A549 treated with AZD9567 at 1 μM for 4 hours (cell line): ENCODE measurements around the gene CHADL. TPM values are rescaled to one million over a fixed set of nuclear protein-coding genes. Genes with fewer than 3 reads are reported as not detected.

Experiments used
- total RNA-seq: library from RNA; stranded (reverse); fragments of 200-300 nt; extraction: Qiagen RNA extraction; gene quantifications from 5 replicates; pipeline ENCODE4 v1.2.3, GENCODE V29; 2022; ENCODE audit not compliant: insufficient read depth

Gene CHADL, protein sequence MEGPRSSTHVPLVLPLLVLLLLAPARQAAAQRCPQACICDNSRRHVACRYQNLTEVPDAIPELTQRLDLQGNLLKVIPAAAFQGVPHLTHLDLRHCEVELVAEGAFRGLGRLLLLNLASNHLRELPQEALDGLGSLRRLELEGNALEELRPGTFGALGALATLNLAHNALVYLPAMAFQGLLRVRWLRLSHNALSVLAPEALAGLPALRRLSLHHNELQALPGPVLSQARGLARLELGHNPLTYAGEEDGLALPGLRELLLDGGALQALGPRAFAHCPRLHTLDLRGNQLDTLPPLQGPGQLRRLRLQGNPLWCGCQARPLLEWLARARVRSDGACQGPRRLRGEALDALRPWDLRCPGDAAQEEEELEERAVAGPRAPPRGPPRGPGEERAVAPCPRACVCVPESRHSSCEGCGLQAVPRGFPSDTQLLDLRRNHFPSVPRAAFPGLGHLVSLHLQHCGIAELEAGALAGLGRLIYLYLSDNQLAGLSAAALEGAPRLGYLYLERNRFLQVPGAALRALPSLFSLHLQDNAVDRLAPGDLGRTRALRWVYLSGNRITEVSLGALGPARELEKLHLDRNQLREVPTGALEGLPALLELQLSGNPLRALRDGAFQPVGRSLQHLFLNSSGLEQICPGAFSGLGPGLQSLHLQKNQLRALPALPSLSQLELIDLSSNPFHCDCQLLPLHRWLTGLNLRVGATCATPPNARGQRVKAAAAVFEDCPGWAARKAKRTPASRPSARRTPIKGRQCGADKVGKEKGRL
- not detected in 5 replicates for total RNA-seq

DNA sequence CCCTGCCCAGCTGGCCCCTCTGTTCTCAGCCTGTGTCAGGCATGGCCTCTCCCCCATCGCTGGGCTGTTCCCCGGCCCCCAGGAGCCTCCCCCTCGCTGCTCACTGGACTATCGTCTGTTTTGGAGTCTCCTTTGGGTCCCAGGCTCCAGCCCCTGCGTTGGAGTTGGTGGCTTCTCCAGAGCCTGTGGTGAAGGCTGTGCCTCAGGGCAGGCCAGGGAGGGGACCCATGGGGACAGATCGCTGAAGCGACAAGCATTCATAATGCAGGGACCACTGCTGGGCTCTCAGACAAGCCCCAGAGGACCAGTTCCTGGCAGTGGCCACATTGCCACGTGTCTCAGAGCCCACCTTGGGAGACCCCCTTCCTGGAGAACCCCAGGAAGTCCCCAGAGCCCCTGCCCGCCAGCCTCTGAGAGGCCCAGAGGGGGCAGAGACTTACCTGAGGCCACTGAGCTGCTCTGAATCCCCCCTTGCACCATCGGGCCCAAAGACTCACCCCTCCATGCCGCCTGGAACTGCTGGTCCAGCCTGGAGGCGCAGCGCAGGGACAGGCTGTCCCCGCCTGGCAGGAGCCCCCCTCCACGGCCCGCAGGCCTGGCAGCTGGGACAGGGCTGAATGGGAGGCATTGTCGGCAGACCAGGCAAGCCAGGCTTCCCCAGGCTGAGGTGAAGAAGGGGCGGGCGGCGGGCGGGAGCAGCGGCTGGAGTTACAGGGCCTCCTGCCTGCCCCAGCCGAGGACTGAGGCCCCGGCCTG, at the start of gene CHADL:
TSS of gene CHADL (minus strand) at position 555 of the 756 bp plus-strand sequence. CDS start at position 505, 50 bp downstream.

DNA sequence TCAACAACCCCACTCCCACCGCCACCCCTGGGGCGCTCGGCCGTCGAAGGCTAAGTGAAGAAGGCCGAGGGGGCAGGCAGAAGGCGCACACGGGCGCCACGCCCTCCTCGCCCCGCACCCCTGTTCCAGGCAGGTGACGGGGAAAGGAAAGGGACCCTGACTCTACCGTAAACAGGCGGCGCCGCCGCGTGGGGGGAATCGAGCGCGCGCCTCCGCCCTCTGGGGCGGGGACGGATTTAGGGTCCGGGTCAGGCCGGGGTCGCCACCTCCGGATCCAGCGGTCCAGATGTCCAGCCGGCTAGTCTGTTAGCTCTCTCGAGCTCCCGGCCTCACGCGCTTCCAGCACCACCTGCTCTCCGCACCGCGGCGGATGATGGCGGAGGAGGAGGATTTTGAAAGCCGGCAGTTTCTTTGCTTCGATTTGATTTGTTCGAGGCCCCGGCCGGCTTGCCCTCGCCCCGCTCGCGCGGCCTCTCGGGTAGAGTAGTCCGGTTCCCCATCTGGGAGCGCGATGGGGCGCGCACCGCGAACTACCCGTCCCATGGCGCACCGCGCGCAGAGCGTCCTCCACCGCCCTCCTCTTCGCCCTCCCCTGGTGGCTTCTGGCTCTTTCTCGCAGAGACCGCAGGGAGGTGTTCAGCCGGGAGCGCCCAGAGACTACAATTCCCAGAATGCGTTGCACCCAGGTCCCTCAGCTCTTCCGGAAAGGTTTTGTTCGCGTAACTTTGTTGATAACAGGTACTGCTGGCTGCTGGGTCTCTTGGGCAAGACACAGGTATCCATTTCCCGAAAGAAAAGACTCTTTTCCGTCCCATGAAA, 45.3 kb upstream of the CHADL start, which contains the start of gene RANGAP1:
TSS of gene RANGAP1 (minus strand) at position 368 of the 819 bp plus-strand sequence. CDS start 5,143 bp downstream, outside the sequence.

DNA sequence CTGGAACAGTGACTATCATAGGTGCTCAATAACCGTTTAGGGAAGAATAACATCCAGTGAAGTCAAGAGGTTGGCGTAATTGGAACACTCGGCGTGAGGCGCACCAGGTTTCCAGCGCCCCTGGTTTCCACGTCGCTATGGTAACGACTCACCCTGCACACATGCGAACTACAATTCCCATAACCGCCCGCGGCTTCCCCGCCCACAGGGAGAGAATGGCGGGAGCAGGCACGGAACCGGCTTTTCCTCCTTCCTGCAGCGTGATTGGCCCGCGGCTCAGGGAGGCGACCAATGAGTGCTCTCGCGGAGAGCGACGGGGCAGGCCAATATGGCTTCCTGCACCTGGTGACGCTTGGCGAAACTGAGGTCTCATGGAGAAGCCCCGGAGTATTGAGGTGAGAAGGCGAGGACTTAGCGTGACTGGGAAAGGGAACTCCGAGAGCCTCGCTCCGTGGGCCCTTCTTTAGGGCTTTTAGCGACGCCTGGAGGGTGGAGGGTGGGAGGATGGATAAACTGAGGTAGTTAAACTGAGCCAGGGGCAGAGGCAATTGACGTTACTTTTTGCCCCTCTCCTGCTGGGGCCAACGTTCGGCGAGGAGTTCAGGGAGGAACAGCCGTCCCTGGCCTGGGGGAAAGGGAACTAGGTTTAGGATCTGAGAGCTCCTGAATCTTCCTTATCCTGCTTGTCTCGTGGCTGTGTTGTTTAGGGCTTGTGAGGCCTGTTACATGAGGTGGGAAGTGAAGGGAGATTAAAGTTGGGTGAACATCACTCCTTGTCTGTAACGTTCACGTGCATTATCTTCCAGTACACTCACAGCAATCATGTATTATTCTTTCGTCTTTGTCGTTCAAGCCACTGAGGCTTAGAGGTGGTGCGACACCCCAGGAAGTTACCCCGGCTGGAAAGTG, 35.5 kb downstream of the CHADL start, which contains the start of gene L3MBTL2:
TSS of gene L3MBTL2 (plus strand) at position 321 of the 909 bp plus-strand sequence. CDS start at position 372, 51 bp downstream.

Other genes starting within 250 kb of the CHADL start
- 16.8 to 21.7 TPM (median 19.6 TPM) in 5 replicates for gene EP300, start 148.3 kb downstream of the CHADL start, total RNA-seq
- 17.4 to 21.1 TPM (median 18.3 TPM) in 5 replicates for gene L3MBTL2, start 35.6 kb downstream of the CHADL start, total RNA-seq
- 83.0 to 94.4 TPM (median 88.3 TPM) in 5 replicates for gene RANGAP1, start 45.3 kb upstream of the CHADL start, total RNA-seq
- 15.4 to 24.0 TPM (median 22.9 TPM) in 5 replicates for gene ZC3H7B, start 60.6 kb upstream of the CHADL start, total RNA-seq
- 0.85 to 3.1 TPM (median 1.1 TPM) in 5 replicates for gene TEF, start 141.0 kb upstream of the CHADL start, total RNA-seq
- gene TOB2, start 205.9 kb upstream of the CHADL start, total RNA-seq, result 23.3 to 30.7 TPM (median 25.6 TPM) in 5 replicates
- 50.9 to 73.5 TPM (median 64.2 TPM) in 5 replicates for gene PHF5A, start 227.8 kb upstream of the CHADL start, total RNA-seq
- gene ACO2, start 228.2 kb upstream of the CHADL start, total RNA-seq, result 46.5 to 55.5 TPM (median 50.5 TPM) in 5 replicates